ENCODE data around the gene SCARF2. TPM values are rescaled to one million over a fixed set of nuclear protein-coding genes. Genes with fewer than 3 reads are reported as not detected.

The SCARF2 gene
- total RNA-seq, 2 experiments from 2014 or later, result 0.54 to 1.1 TPM

- Mint-ChIP-seq H3K4me3 (no peak overlapping the region), H3K36me3 (peaks cover 4% of the 10 kb centered on the region), H3K9me3 (ENCODE audit: low read depth) (no peaks in the 10 kb centered on the region), H3K27ac (no peak overlapping the region), H3K27me3 (peaks cover 17% of the 10 kb centered on the region), H3K4me1 (peaks cover 4% of the 10 kb centered on the region)
- CTCF ChIA-PET, result interaction anchor here (0.9 to 1.4 kb wide), 3 partner anchors 11 to 23 kb away, joined by 3 to 4 read pairs (median 3); no protein-coding TSS in a partner anchor
- no peak for ATAC-seq
- DNase-seq, result no peak
Observed at GRCh38 chr22:20441631-20442484, 4.2 kb upstream of the SCARF2 start.

GRCh38 chr22:20440637-20441591 lies 3.3 kb upstream of the SCARF2 start:
- ATAC-seq (no peak), DNase-seq (no peak)
- CTCF ChIA-PET, result interaction anchor here (0.9 to 1.4 kb wide), 3 partner anchors 10 to 22 kb away, joined by 3 to 4 read pairs (median 3); no protein-coding TSS in a partner anchor
- no peak overlapping the region for H3K4me3 Mint-ChIP-seq
- peaks cover 23% of the 10 kb centered on the region for H3K27me3 Mint-ChIP-seq
- peaks cover 2% of the 10 kb centered on the region for H3K36me3 Mint-ChIP-seq
- no peak overlapping the region for H3K27ac Mint-ChIP-seq
- no peaks in the 10 kb centered on the region for H3K9me3 Mint-ChIP-seq (ENCODE audit: low read depth)
- peaks cover 7% of the 10 kb centered on the region for H3K4me1 Mint-ChIP-seq

- DNase-seq, result no peak
- no peak for ATAC-seq
- Mint-ChIP-seq H3K27ac (no peak overlapping the region), H3K27me3 (peaks cover 31% of the 10 kb centered on the region), H3K4me1 (peaks cover 7% of the 10 kb centered on the region), H3K9me3 (ENCODE audit: low read depth) (no peaks in the 10 kb centered on the region), H3K36me3 (peaks cover 2% of the 10 kb centered on the region), H3K4me3 (no peak overlapping the region)
- CTCF ChIA-PET, result no interaction called here
Observed at GRCh38 chr22:20439928-20440575, 2.4 kb upstream of the SCARF2 start.

GRCh38 chr22:20439556-20439927 lies 1.9 kb upstream of the SCARF2 start:
- Mint-ChIP-seq H3K27ac (no peak overlapping the region), H3K9me3 (ENCODE audit: low read depth) (no peaks in the 10 kb centered on the region), H3K27me3 (peaks cover 36% of the 10 kb centered on the region), H3K4me1 (peaks cover 7% of the 10 kb centered on the region), H3K36me3 (no peaks in the 10 kb centered on the region), H3K4me3 (no peak overlapping the region)
- DNase-seq (no peak), ATAC-seq (no peak)
- CTCF ChIA-PET, result interaction anchor here (1.1 to 2.1 kb wide), 2 partner anchors 17 to 22 kb away, joined by 3 to 8 read pairs; no protein-coding TSS in a partner anchor

GRCh38 chr22:20438678-20439492 lies 1.3 kb upstream of the SCARF2 start:
- Mint-ChIP-seq H3K27ac (no peak overlapping the region), H3K4me1 (peaks cover 7% of the 10 kb centered on the region), H3K36me3 (no peaks in the 10 kb centered on the region), H3K27me3 (peaks cover 43% of the 10 kb centered on the region), H3K9me3 (ENCODE audit: low read depth) (no peaks in the 10 kb centered on the region), H3K4me3 (no peak overlapping the region)
- ATAC-seq (no peak), DNase-seq (no peak)
- CTCF ChIA-PET, result interaction anchor here (1.1 to 2.1 kb wide), 2 partner anchors 18 to 21 kb away, joined by 3 to 8 read pairs; no protein-coding TSS in a partner anchor

- Mint-ChIP-seq H3K27me3 (peaks cover 45% of the 10 kb centered on the region), H3K4me3 (no peak overlapping the region), H3K9me3 (ENCODE audit: low read depth) (no peaks in the 10 kb centered on the region), H3K4me1 (peaks cover 7% of the 10 kb centered on the region), H3K27ac (no peak overlapping the region), H3K36me3 (no peaks in the 10 kb centered on the region)
- ATAC-seq, result no peak
- no peak for DNase-seq
- CTCF ChIA-PET, result interaction anchor here (2.1 kb wide), 1 partner anchor 18 kb away, joined by 8 read pairs; no protein-coding TSS in a partner anchor
Observed at GRCh38 chr22:20438427-20438677, 727 bp upstream of the SCARF2 start.

- Mint-ChIP-seq H3K9me3 (ENCODE audit: low read depth) (no peaks in the 10 kb centered on the region), H3K27me3 (peaks cover 57% of the 10 kb centered on the region), H3K4me1 (peaks cover 7% of the 10 kb centered on the region), H3K27ac (no peak overlapping the region), H3K4me3 (peak overlapping the region; percentile 30), H3K36me3 (no peaks in the 10 kb centered on the region)
- ATAC-seq, result peak; percentile 35
- CTCF ChIA-PET, result interaction anchor here (1.0 kb wide), 1 partner anchor 18 kb away, joined by 3 read pairs; no protein-coding TSS in a partner anchor
- DNase-seq, result no peak
Observed at GRCh38 chr22:20436768-20437612, 635 bp downstream of the SCARF2 start.

GRCh38 chr22:20436307-20436767 lies 1.3 kb downstream of the SCARF2 start:
- Mint-ChIP-seq H3K9me3 (ENCODE audit: low read depth) (no peaks in the 10 kb centered on the region), H3K27me3 (peaks cover 62% of the 10 kb centered on the region), H3K27ac (no peak overlapping the region), H3K4me1 (peaks cover 9% of the 10 kb centered on the region), H3K36me3 (no peaks in the 10 kb centered on the region), H3K4me3 (no peak overlapping the region)
- peak; percentile 11 for ATAC-seq
- CTCF ChIA-PET, result interaction anchor here (1.0 to 1.2 kb wide), 2 partner anchors 18 to 20 kb away, joined by 3 read pairs; no protein-coding TSS in a partner anchor
- DNase-seq, result no peak

GRCh38 chr22:20435436-20436306 lies 2.0 kb downstream of the SCARF2 start:
- Mint-ChIP-seq H3K36me3 (no peaks in the 10 kb centered on the region), H3K9me3 (ENCODE audit: low read depth) (no peaks in the 10 kb centered on the region), H3K4me1 (peaks cover 11% of the 10 kb centered on the region), H3K4me3 (no peak overlapping the region), H3K27ac (no peak overlapping the region), H3K27me3 (peaks cover 65% of the 10 kb centered on the region)
- CTCF ChIA-PET, result interaction anchor here (0.6 to 1.5 kb wide), 4 partner anchors 8 to 21 kb away, joined by 3 to 6 read pairs (median 4); no protein-coding TSS in a partner anchor
- ATAC-seq (no peak), DNase-seq (no peak)

- Mint-ChIP-seq H3K4me1 (peaks cover 20% of the 10 kb centered on the region), H3K36me3 (no peaks in the 10 kb centered on the region), H3K9me3 (ENCODE audit: low read depth) (no peaks in the 10 kb centered on the region), H3K27me3 (peaks cover 73% of the 10 kb centered on the region), H3K27ac (no peak overlapping the region), H3K4me3 (no peak overlapping the region)
- ATAC-seq, result no peak
- no peak for DNase-seq
- CTCF ChIA-PET, result interaction anchor here (0.6 to 1.5 kb wide), 2 partner anchors 9 to 16 kb away, joined by 4 to 6 read pairs; no protein-coding TSS in a partner anchor
Observed at GRCh38 chr22:20434773-20435172, 2.9 kb downstream of the SCARF2 start.

GRCh38 chr22:20434264-20434751 lies 3.3 kb downstream of the SCARF2 start:
- ATAC-seq (no peak), DNase-seq (no peak)
- peaks cover 70% of the 10 kb centered on the region for H3K27me3 Mint-ChIP-seq
- no peak overlapping the region for H3K27ac Mint-ChIP-seq
- H3K4me3 Mint-ChIP-seq, result no peak overlapping the region
- CTCF ChIA-PET, result interaction anchor here (0.7 to 1.0 kb wide), 2 partner anchors 16 to 22 kb away, joined by 3 read pairs; no protein-coding TSS in a partner anchor
- no peaks in the 10 kb centered on the region for H3K36me3 Mint-ChIP-seq
- H3K9me3 Mint-ChIP-seq (ENCODE audit: low read depth), result no peaks in the 10 kb centered on the region
- peaks cover 22% of the 10 kb centered on the region for H3K4me1 Mint-ChIP-seq

Measured in activated CD8-positive, alpha-beta memory T cell treated with anti-CD3 and anti-CD28 coated beads, Interleukin-2, amount 10 ng/mL, durations not matched to agents 7 days and 5 days (primary cell).